RCC 7860 (cell line): Measurements from ENCODE around the gene SLX9.
"Not testable (repeated sequence)": the region's sequence is repeated elsewhere in the genome, so short reads cannot be mapped to it uniquely, and the experiment has no call there.

Experiments used
- DNase-seq: peaks from one replicate; pipeline ENCODE4 v3.0.0-alpha.2; 2015; ENCODE audit warnings: low spot score
- FAIRE-seq: peaks from 2 replicates; lab custom pipeline; 2012; peaks lifted over from hg19 to GRCh38; lab: Jason Lieb, UNC

Gene SLX9

GRCh38 chr21:44902268-44903049 lies 37.4 kb upstream of the SLX9 start:
- no peak for FAIRE-seq

DNA sequence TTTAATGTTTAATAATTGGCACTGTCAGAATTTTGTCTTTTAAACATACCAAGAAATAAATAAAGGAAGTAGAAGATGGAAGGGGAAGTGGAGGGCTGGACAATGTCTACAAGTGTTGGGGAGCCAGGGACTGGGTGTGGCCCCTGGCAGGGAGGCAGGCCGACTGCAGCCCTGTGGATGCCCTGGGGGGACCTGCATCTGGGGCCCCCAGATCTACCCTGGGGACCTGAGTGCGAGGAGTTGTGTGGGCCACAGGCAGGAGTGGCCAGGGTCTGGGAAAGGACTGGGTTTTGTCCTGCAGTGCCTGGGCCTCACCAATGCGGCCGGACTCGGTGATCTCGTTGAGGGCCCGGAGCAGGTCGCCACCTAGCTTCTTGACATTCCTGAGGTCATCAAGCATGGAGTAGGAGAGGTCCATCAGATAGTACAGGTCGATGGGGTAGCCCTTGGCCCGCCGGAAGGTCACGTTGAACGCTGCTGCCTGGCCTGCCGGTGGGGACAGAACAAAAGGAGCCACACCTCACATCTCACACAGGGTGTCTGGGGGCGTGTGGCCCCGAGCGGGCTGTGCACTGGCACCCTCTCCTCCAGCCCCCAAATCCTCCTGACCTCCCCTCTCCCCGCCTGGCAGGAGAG lies 36.7 kb upstream of the SLX9 start:
- no peak for FAIRE-seq
- no peak for DNase-seq

More at GRCh38 chr21:44902268-44903049, 37.4 kb upstream of the SLX9 start:
- DNase-seq: no peak

GRCh38 chr21:44903689-44904088 lies 36.1 kb upstream of the SLX9 start:
- FAIRE-seq: no peak
- DNase-seq: no peak

DNA sequence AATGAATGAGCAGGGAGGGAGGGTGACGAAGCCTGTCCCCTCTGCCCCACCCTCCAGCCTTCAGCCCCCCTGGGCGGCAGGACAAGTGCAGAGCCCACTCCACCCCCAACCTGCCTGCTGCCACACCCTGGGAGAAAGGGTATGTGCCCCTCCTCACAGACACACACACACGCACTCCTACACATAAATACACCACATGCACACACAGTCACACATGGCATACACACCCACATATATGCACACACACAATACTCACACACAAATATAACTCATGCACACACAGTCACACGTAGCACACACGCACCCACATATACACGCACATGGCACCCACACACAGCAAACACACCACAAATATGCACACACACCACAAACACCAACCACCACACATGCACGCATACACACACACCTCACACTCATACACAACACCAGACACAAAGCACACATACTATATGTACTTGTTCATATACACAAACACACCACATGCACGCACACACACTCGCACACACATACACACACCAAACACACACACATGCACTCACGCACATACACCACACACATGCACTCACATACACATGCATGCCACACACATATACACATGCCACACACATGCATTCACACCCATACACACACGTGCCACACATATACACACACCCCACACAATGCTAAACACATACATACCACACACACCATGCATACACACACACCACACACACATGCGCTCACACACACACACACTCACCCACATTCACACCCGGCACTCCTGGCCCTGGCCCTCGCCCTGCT lies 35.5 kb upstream of the SLX9 start:
- FAIRE-seq (no peak), DNase-seq (no peak)

- DNase-seq: no peak
- no peak for FAIRE-seq
Observed at GRCh38 chr21:44905016-44905727, 34.7 kb upstream of the SLX9 start.

DNA sequence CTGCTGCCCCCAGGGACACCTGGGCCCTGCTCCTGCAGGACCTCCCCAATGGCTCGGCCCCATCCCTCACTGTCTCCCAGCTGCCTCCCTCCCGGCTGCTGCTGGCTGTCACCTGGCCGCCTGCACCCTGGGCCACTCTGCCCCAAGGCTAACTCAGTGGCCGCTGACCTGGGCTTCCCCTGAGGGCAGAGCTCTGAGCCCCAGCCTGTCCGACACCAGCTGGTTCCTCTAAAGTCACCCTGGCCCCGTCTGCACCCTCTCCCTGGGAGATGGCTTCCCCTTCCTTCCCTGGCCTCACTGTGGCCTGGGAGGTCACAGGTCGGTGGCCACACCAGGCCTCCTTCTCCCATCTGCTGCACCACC lies 34.1 kb upstream of the SLX9 start:
- DNase-seq (no peak), FAIRE-seq (no peak)

GRCh38 chr21:44907225-44907965 lies 32.4 kb upstream of the SLX9 start:
- DNase-seq: no peak
- no peak for FAIRE-seq

DNA sequence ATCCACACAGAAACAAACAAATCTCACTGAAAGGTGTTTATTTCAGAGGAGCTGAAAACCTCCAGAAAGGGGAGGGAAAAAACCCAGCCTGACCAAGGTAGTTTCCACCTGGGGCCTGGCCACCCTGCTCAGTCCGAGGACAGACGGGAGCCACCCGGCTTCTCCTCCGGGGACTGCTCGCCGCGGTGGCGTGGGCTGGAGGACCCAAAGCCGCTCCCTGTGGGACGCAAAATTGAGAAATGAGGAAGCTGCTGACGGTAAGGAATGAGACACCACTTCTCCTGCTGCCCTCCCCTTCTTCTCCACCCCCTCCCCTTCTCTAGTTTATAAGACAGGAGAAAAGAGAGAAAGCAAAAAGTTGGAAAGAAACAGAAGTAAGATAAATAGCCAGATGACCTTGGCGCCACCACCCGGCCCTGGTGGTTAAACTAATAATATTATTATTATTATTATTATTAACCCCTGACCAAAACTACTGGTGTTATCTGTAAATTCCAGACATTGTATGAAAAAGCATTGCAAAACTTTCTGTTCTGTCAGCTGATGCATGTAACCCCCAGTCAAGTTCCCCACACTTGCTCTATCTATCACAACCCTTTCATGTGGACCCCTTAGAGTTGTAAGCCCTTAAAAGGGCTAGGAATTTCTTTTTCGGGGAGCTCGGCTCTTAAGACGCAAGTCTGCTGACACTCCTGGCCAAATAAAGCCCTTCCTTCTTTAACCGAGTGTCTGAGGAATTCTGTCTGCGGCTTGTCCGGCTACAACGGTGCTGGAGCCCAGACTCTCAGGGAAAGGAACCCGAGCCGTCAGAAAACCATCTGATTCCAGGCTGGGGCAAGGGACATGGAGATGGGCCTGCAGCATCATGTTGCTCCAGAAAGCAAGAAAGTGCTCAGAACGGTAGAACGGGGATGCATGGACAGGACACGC lies 31.6 kb upstream of the SLX9 start:
- no peak for DNase-seq
- FAIRE-seq: no peak

- FAIRE-seq (no peak), DNase-seq (no peak)
Observed at GRCh38 chr21:44908908-44909307, 30.9 kb upstream of the SLX9 start.

DNA sequence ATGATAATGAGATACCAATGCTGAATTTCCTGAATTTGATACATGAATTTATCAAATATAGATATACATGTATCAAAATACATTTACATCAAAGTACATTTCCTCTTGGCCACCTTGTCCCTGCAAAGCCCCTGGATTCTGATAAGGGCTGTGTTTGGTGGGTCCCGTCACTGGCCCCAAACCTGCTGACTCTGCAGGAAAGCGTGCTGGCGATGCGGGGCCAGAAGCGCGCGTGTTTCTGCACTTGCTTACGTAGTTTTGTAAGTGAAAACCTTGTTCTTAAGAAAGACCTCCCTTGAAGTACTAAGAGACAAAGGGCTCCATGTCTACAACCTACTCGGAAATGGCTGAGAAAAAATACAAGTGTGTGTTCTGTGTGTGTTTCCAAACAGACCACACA lies 30.1 kb upstream of the SLX9 start:
- DNase-seq (no peak), FAIRE-seq (no peak)

DNA sequence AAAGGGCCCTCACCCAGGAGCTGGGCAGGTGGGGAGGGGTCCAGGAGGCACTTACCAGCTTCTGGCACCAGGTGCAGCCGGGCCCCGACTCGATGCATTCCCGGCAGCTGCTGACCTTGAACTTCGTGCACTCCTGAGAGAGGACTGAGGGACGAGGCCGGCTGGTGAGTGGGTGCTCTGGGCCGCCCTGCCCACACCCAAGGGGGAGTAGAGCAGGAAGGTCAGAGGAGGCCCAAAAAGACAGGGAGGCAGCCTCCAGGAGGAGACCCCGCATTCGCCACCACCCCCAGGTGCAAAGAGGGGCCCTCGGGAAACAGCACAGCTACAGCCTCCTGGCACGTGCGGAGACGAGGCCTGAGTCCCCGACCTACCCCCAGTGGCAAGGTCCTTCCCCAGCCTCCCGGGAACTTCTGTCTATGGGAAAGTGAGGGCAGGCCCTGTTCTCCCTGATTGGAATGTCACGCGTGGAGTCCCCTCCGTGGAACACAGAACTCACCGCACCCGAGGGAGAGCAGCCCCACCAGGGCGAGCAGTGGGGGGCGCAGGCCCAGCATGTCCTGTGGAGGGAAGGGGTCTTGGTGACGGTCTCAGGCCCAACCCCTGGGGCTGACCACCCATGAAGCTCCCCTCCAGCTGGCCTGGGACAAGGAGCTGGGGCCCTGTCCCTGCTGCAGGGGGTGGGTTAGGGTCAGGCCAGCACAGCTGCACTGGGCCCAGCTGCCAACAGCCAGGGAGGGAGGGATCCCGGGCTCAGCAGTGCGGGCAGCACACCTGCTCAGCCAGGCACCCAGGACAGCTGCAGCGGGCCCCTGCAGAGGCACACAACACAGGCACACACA lies 29.4 kb upstream of the SLX9 start:
- no peak for DNase-seq
- no peak for FAIRE-seq

- FAIRE-seq (no peak), DNase-seq (no peak)
Observed at GRCh38 chr21:44911068-44911383, 28.8 kb upstream of the SLX9 start.

DNA sequence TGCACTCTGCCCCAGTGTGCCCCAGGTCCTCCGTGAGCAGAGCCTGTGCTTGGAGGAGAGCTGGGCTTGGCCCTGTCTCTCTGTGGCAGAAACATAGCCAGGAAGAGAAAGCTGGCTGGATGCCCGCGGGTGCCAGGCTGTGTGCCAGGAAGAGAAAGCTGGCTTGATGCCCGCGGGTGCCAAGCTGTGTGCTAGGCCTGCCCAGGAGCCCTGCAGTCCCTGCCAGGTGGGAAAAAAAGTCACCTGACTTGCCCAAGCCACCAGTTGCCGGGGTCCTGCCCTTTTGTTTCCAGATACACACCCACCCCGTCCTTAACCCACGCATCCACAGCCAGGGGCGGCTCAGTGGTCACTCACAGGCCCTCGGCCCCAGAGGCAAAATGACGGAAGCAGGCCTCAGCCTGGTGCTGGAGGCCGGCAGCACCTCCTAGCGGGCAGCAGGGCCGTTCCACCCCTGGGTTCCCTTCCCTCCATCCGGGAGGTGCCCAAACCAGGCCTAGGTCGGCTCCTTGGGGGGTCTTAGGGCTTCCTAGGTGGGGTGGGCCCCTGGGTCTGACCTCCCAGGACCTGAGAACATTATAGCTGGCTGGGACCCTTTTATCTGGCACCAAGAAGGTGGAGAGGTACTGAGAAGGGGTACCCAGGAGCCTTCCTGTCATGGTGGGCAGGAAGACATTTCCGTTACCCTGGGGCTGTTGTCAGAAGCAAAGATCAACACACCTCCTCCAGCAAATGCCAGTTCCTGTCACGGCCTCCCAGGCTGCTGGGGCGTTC lies 28.3 kb upstream of the SLX9 start:
- DNase-seq: peak; percentile 40
- no peak for FAIRE-seq

DNA sequence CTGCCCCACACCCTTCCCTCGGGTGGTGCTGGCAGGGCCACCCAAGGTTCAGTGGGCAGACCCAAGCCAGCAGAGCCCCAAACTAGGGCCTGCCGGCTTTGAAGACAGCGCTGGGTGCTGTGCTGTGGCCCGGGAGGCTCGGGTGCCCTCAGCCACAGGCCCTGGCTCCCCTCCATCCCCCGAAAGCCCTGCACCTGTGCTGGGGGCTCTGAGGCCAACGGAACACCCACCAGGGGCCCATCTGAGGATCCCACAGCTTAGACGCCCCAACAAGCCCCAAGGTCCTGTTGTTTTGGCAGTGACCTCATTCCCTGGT lies 27.7 kb upstream of the SLX9 start:
- DNase-seq: no peak
- FAIRE-seq: no peak

- not testable (repeated sequence) for FAIRE-seq, DNase-seq
Observed at GRCh38 chr21:44912506-44913412, 27.1 kb upstream of the SLX9 start.

DNA sequence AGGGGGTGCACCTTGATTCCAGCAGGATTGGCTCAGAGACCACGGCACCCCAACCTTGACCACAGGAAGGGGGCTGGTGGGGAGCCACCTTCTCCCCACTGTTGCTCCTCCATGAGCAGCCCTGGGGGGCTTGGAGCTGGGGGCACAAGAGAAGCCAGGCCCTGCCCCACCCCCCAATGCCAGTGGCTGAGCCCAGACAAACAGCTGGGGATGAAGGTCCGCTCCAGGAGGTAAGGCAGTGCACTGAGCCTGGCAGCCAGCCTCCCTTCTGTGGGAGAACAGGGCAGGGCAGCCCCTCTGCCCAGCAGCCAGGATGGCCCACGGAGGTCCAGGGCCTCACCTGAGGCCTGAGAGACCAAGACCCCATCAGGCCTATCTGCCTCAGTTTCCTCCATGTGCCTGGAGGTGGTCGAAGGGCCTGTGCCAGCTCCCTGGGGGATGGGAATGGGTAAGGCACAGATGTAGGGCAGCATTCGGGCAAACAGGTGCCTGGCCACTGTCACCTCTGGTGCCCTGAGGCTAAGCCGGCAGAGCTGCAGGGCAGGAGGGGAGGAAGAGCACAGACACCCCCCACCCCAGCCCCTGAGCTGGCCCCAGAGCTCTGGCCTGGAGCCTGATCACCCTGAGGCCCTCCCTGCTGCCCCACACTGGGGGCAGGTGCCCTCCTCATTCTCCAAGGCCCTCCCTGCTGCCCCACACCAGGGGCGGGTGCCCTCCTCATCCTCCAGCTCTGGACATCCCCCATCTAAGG lies 26.2 kb upstream of the SLX9 start:
- DNase-seq (no peak), FAIRE-seq (no peak)
